SK-N-DZ (cell line): Measurements from ENCODE around the gene ZFYVE21.

Experiments used
- DNase-seq: peaks from one replicate; pipeline ENCODE4 v3.0.0-alpha.2; 2015; ENCODE audit warnings: low spot score

The ZFYVE21 gene

GRCh38 chr14:103725001-103725682 is 9.5 kb downstream of the ZFYVE21 start:
- DNase-seq, result no peak

- DNase-seq, result no peak
Measured at GRCh38 chr14:103725739-103726395, 10.3 kb downstream of the ZFYVE21 start.

- DNase-seq, result no peak
Measured at GRCh38 chr14:103726474-103726873, 10.9 kb downstream of the ZFYVE21 start.

GRCh38 chr14:103727313-103727980 is 11.8 kb downstream of the ZFYVE21 start:
- DNase-seq, result no peak

GRCh38 chr14:103728141-103728540 is 12.5 kb downstream of the ZFYVE21 start:
- DNase-seq, result no peak

- DNase-seq, result no peak
Measured at GRCh38 chr14:103728721-103729120, 13.1 kb downstream of the ZFYVE21 start.

- DNase-seq, result no peak
Measured at GRCh38 chr14:103729496-103730448, 14.2 kb downstream of the ZFYVE21 start.

- DNase-seq, result no peak
Measured at GRCh38 chr14:103730490-103731035, 15.0 kb downstream of the ZFYVE21 start.

GRCh38 chr14:103731481-103731880 is 15.9 kb downstream of the ZFYVE21 start:
- no peak for DNase-seq

- DNase-seq, result no peak
Measured at GRCh38 chr14:103731916-103732867, 16.6 kb downstream of the ZFYVE21 start.

- no peak for DNase-seq
Measured at GRCh38 chr14:103732868-103733620, 17.4 kb downstream of the ZFYVE21 start.

GRCh38 chr14:103733651-103734050 is 18.0 kb downstream of the ZFYVE21 start:
- no peak for DNase-seq

GRCh38 chr14:103734081-103734888 is 18.7 kb downstream of the ZFYVE21 start:
- DNase-seq, result no peak

GRCh38 chr14:103735022-103735421 is 19.4 kb downstream of the ZFYVE21 start:
- DNase-seq, result no peak

- no peak for DNase-seq
Measured at GRCh38 chr14:103735439-103735814, 19.8 kb downstream of the ZFYVE21 start.

- DNase-seq, result no peak
Measured at GRCh38 chr14:103735815-103736545, 20.4 kb downstream of the ZFYVE21 start.

- DNase-seq, result no peak
Measured at GRCh38 chr14:103736546-103737431, 21.2 kb downstream of the ZFYVE21 start.
